Measurements from ENCODE around the gene CKS1B.
"Not testable (repeated sequence)": the region's sequence is repeated elsewhere in the genome, so short reads cannot be mapped to it uniquely, and the experiment has no call there.

The CKS1B gene

GRCh38 chr1:154995301-154995983 is 21.0 kb downstream of the CKS1B start:
- not testable (repeated sequence) for H3K4me3 ChIP-seq (ENCODE audit: insufficient read depth, low read depth, low read length, poor library complexity, severe bottlenecking); H3K27me3 ChIP-seq (replicated peaks; ENCODE audit: control insufficient read depth, insufficient read depth, low read length, poor library complexity, severe bottlenecking); DNase-seq; H3K36me3 ChIP-seq (ENCODE audit: control insufficient read depth, insufficient read depth, low read length); H3K9me3 ChIP-seq (ENCODE audit: control insufficient read depth, low read length); H3K27ac ChIP-seq (ENCODE audit: insufficient read depth, low read length, poor library complexity, severe bottlenecking)
- H3K4me1 ChIP-seq (ENCODE audit: control insufficient read depth, insufficient read depth, low read length, poor library complexity, severe bottlenecking) = peaks cover 10% of the 10 kb centered on the region

- H3K27me3 ChIP-seq (replicated peaks; ENCODE audit: control insufficient read depth, insufficient read depth, low read length, poor library complexity, severe bottlenecking) = no peaks in the 10 kb centered on the region
- no peak overlapping the region for H3K27ac ChIP-seq (ENCODE audit: insufficient read depth, low read length, poor library complexity, severe bottlenecking)
- H3K4me1 ChIP-seq (ENCODE audit: control insufficient read depth, insufficient read depth, low read length, poor library complexity, severe bottlenecking) = peaks cover 20% of the 10 kb centered on the region
- DNase-seq = no peak
- peaks cover 4% of the 10 kb centered on the region for H3K36me3 ChIP-seq (ENCODE audit: control insufficient read depth, insufficient read depth, low read length)
- H3K9me3 ChIP-seq (ENCODE audit: control insufficient read depth, low read length) = no peaks in the 10 kb centered on the region
- no peak overlapping the region for H3K4me3 ChIP-seq (ENCODE audit: insufficient read depth, low read depth, low read length, poor library complexity, severe bottlenecking)
Measured at GRCh38 chr1:154996966-154997701, 22.7 kb downstream of the CKS1B start.

DNA sequence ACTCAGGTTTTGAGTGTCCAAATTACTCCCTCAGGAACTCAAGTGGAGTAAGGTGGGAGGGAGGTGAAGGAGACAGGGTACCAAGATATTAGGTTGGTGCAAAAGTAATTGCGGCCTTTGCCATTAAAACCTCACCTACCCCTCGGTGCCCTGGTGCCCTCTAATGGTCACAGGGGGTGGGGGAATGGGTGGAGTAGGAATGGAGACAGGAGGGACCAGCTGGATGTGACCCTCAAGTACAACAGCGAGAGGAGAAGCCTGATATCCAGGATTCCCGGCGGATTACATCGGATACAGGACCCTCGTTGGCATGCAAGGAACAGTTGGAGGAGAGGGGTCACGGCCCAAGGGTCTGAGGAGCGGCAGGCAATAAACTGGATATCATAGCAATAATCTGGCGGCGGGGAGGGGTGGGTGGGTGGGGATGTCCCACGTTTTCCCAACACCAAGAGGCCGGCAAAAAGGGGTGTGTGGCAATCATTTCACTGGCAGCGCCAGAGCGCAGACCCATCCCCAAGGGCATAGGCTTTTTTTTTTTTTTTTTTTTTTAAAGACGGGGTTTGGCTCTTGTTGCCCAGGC is 23.8 kb downstream of the CKS1B start:
- H3K4me1 ChIP-seq (ENCODE audit: control insufficient read depth, insufficient read depth, low read length, poor library complexity, severe bottlenecking) = peaks cover 18% of the 10 kb centered on the region
- H3K4me3 ChIP-seq (ENCODE audit: insufficient read depth, low read depth, low read length, poor library complexity, severe bottlenecking) = no peak overlapping the region
- no peaks in the 10 kb centered on the region for H3K9me3 ChIP-seq (ENCODE audit: control insufficient read depth, low read length)
- H3K27me3 ChIP-seq (replicated peaks; ENCODE audit: control insufficient read depth, insufficient read depth, low read length, poor library complexity, severe bottlenecking) = no peaks in the 10 kb centered on the region
- no peaks in the 10 kb centered on the region for H3K36me3 ChIP-seq (ENCODE audit: control insufficient read depth, insufficient read depth, low read length)
- no peak for DNase-seq
- no peak overlapping the region for H3K27ac ChIP-seq (ENCODE audit: insufficient read depth, low read length, poor library complexity, severe bottlenecking)

GRCh38 chr1:154998818-154999570 is 24.5 kb downstream of the CKS1B start:
- Histone ChIP-seq H3K36me3 (ENCODE audit: control insufficient read depth, insufficient read depth, low read length) (no peaks in the 10 kb centered on the region), H3K4me1 (ENCODE audit: control insufficient read depth, insufficient read depth, low read length, poor library complexity, severe bottlenecking) (peaks cover 24% of the 10 kb centered on the region), H3K27me3 (replicated peaks; ENCODE audit: control insufficient read depth, insufficient read depth, low read length, poor library complexity, severe bottlenecking) (no peaks in the 10 kb centered on the region), H3K9me3 (ENCODE audit: control insufficient read depth, low read length) (no peaks in the 10 kb centered on the region), H3K27ac (ENCODE audit: insufficient read depth, low read length, poor library complexity, severe bottlenecking) (peak overlapping the region; percentile 98), H3K4me3 (ENCODE audit: insufficient read depth, low read depth, low read length, poor library complexity, severe bottlenecking) (peak overlapping the region; percentile 53)
- DNase-seq = peak; percentile 41 to 47 (median 44)

DNA sequence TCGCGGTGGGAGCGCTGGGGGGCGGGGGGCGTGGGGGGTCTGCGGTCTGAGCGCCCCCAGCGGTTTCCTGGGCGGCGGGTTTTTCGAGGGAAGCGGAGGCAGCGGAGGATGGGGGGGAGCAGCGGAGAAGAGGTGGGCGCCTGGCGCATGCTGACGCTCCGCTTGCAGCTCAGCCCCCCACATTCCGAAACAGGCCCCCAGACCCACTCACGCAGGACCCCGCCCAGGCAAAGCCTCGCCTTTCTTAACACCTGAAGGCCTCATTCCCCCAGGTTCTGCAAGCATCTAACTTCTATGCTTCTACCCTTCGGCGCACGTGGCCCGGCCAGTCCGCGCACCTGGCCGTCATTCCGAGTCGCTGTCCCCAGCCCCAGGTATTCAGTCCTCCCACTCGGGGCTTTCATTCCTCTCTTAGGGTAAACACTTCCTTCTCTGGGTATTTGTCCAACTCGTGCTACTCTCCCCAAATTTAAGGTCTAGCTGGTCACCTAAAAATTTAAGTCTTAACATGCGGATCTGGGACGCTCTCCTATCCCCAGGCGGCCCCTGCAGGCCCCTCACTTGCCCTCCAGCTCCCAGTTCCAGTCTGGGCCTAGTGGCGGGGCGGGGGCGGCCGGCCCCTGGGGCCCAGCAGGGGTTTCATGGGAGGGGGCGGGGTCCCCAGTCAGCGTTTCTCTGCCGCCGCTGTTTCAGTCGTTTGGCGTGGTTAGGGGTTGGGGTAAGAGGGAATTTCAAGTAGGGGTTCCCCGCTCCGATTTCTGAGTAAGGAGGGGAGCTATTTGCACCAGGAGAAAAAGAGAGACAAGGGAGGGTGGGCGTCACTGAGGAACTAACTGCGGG is 25.3 kb downstream of the CKS1B start:
- Histone ChIP-seq H3K36me3 (ENCODE audit: control insufficient read depth, insufficient read depth, low read length) (no peaks in the 10 kb centered on the region), H3K27me3 (replicated peaks; ENCODE audit: control insufficient read depth, insufficient read depth, low read length, poor library complexity, severe bottlenecking) (no peaks in the 10 kb centered on the region), H3K9me3 (ENCODE audit: control insufficient read depth, low read length) (no peaks in the 10 kb centered on the region), H3K4me3 (ENCODE audit: insufficient read depth, low read depth, low read length, poor library complexity, severe bottlenecking) (peak overlapping the region; percentile 53), H3K27ac (ENCODE audit: insufficient read depth, low read length, poor library complexity, severe bottlenecking) (peak overlapping the region; percentile 98), H3K4me1 (ENCODE audit: control insufficient read depth, insufficient read depth, low read length, poor library complexity, severe bottlenecking) (peaks cover 32% of the 10 kb centered on the region)
- peak; percentile 40 to 42 (median 42) for DNase-seq

DNA sequence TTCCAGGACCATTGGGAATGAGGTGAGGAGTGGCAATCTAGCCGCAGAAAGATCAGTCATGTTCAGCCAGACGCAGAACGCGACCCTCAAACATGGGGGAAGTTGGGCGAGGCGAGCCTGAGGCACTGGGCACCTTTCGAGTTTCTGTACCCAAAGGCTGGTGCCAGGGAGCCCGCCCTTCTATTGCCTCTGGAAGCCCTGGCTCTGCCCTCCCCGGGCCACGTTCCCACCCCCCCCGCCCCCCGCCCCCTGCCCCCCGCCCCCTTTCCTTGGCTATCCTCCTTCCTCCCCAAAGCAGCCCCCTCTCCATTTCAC is 25.9 kb downstream of the CKS1B start:
- H3K4me1 ChIP-seq (ENCODE audit: control insufficient read depth, insufficient read depth, low read length, poor library complexity, severe bottlenecking) = peaks cover 38% of the 10 kb centered on the region
- no peaks in the 10 kb centered on the region for H3K27me3 ChIP-seq (replicated peaks; ENCODE audit: control insufficient read depth, insufficient read depth, low read length, poor library complexity, severe bottlenecking)
- DNase-seq = no peak
- peak overlapping the region; percentile 98 for H3K27ac ChIP-seq (ENCODE audit: insufficient read depth, low read length, poor library complexity, severe bottlenecking)
- H3K9me3 ChIP-seq (ENCODE audit: control insufficient read depth, low read length) = no peaks in the 10 kb centered on the region
- no peaks in the 10 kb centered on the region for H3K36me3 ChIP-seq (ENCODE audit: control insufficient read depth, insufficient read depth, low read length)
- peak overlapping the region; percentile 87 for H3K4me3 ChIP-seq (ENCODE audit: insufficient read depth, low read depth, low read length, poor library complexity, severe bottlenecking)

- peak; percentile 81 to 82 (median 81) for DNase-seq
- H3K4me1 ChIP-seq (ENCODE audit: control insufficient read depth, insufficient read depth, low read length, poor library complexity, severe bottlenecking) = peaks cover 43% of the 10 kb centered on the region
- H3K36me3 ChIP-seq (ENCODE audit: control insufficient read depth, insufficient read depth, low read length) = no peaks in the 10 kb centered on the region
- peak overlapping the region; percentile 98 for H3K27ac ChIP-seq (ENCODE audit: insufficient read depth, low read length, poor library complexity, severe bottlenecking)
- no peaks in the 10 kb centered on the region for H3K27me3 ChIP-seq (replicated peaks; ENCODE audit: control insufficient read depth, insufficient read depth, low read length, poor library complexity, severe bottlenecking)
- H3K9me3 ChIP-seq (ENCODE audit: control insufficient read depth, low read length) = no peaks in the 10 kb centered on the region
- H3K4me3 ChIP-seq (ENCODE audit: insufficient read depth, low read depth, low read length, poor library complexity, severe bottlenecking) = peak overlapping the region; percentile 87
Measured at GRCh38 chr1:155000726-155001424, 26.4 kb downstream of the CKS1B start.

GRCh38 chr1:155001425-155001674 is 26.9 kb downstream of the CKS1B start:
- Histone ChIP-seq H3K27me3 (replicated peaks; ENCODE audit: control insufficient read depth, insufficient read depth, low read length, poor library complexity, severe bottlenecking) (no peaks in the 10 kb centered on the region), H3K9me3 (ENCODE audit: control insufficient read depth, low read length) (no peaks in the 10 kb centered on the region), H3K4me1 (ENCODE audit: control insufficient read depth, insufficient read depth, low read length, poor library complexity, severe bottlenecking) (peaks cover 48% of the 10 kb centered on the region), H3K36me3 (ENCODE audit: control insufficient read depth, insufficient read depth, low read length) (no peaks in the 10 kb centered on the region), H3K4me3 (ENCODE audit: insufficient read depth, low read depth, low read length, poor library complexity, severe bottlenecking) (peak overlapping the region; percentile 87), H3K27ac (ENCODE audit: insufficient read depth, low read length, poor library complexity, severe bottlenecking) (peak overlapping the region; percentile 98)
- no peak for DNase-seq

Measured in effector memory CD4-positive, alpha-beta T cell (primary cell).